ENCODE data around the gene POLR2I.
"Not testable (repeated sequence)": the region's sequence is repeated elsewhere in the genome, so short reads cannot be mapped to it uniquely, and the experiment has no call there.

The POLR2I gene

DNA sequence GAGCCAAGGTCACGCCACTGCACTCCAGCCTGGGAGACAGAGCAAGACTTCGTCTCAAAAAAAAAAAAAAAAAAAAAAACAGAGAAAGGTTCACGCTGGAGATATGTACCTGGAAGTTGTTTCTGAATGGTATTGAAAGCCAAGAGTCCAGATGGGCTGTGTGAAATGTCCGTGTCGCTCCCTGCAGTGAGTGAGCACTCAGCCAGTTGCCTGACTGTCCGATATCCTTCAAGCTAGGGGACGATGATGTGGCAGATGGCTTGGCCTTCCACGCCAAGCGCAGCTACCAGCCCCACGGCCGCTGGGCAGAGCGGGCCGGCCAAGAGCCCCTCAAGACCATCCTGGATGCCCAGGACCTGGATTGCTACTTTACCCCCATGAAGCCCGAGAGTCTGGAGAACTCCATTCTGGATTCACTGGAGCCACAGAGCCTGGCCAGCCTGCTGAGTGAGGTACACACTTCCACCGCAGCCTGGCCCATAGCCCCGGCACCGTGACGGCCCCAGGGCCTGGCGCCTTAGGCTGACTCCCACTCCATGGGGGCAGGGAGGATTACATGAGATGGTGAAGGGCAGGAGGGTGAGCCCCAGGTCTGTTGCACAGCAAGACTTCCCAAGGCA, 15.4 kb downstream of the POLR2I start:
- DNase-seq, result no peak

DNA sequence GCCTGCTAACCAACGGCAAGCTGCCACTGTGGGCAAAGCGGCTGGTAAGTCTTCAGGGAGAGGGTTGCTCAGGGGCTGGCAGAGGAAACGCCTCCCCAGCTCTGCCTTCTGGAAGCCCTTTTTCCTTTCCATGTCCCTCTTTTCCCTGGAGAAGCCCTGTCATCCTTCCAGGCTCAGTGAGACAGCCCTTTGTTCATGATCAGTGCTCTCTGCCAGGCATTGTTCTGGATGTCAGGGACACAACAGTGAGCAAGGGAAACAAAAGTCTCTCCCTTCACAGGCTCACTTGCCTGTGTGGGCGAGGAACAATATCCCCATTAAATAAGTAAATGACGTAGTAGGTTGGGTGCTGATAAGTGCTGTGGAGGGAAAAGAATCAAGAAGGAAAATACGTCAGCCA, 17.6 kb downstream of the POLR2I start:
- no peak for DNase-seq

DNA sequence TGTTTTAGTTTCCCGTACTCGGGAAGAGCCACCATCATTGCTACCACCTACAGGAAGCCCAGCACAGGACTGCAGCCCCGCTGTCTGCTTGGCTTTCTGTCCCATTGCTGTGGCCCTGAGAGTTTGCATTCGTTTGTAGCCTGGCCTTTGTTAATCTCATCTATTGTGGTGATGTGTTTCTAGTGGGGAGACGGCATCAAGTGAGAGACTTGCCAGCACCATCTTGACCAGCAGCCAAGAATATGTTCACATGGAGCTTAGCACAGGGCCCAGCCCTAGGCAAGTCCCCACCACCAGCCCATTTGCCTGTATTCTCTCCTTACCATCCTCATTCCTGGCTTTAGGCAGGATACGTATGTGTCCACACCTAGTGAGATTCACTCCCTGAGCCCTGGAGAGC, 21.0 kb downstream of the POLR2I start:
- no peak for DNase-seq

DNA sequence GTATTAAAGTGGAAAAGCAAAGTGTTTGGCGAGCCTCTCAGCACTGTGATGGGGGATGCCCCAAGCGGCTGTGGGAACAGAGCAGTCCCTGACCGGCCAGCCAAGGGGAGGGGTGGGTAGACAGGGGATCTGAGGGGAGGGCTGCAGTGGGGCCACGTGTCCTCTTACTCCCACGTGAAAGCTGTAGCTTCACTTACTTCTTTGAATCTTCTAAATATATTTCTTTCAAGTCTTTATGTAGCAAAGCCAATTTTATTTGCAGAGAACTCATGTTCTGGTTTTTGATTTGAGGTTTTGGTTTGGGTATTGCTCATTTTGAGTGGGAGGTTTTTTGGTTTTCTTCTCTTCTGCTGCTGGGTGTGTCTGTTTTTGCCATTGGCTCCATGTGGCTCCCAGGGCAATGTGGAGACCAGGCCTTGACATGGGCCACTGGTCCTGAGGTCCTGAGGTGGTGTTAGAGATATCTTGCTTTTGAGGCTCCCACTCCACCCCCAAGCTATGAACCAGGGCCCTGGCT, 21.5 kb downstream of the POLR2I start:
- no peak for DNase-seq

DNA sequence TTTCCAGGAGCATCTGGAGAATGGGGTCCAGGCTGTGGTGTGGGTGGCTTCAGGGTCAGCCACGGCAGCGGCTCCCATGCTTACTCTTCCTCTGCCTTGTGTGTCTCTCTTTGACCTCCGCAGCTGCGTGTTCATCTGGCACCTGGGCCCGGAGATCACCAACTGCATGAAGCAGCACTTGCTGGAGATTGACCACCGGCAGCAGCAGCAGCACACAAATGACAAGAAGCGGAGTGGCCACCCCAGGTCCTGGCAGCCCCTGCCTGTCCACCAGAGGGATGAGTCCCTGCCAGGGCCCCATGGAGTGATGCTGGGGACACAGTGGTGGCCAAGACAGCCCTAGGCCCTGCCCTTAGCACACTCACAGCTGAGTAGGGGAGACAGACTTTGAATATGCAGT, 22.1 kb downstream of the POLR2I start:
- DNase-seq, result no peak

DNA sequence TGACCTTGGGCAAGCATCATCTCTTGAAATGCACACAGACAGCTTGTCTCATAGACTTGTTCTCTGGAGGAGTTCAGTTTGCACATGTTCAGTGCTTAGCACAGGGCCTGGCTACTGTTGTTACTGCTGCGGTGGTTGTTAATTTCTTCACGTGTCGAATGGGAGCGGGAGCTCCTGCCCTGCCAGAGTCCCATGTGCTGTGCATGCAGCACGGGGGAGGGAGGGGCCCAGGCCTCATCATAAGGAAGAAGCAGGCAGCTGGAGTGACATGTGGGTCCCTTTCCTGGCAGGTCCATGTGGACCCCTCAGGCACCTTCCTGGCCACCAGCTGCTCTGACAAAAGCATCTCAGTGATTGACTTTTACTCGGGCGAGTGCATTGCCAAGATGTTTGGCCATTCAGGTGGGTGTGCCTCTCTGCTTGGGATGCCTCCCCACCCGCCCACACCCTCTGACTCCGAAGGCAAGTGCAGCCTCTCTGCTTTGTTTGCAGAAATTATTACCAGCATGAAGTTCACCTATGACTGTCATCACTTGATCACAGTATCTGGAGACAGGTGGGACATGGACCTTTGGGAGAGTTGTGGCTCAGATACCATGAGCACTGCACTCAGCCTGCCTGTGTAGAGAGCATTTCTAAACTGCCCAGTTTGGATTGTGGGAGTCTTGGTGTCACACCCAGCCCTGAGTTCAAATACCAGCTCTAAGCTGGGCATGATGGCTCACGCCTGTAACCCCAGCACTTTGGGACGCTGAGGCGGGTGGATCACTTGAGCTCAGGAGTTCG, 23.6 kb downstream of the POLR2I start:
- DNase-seq, result no peak

DNA sequence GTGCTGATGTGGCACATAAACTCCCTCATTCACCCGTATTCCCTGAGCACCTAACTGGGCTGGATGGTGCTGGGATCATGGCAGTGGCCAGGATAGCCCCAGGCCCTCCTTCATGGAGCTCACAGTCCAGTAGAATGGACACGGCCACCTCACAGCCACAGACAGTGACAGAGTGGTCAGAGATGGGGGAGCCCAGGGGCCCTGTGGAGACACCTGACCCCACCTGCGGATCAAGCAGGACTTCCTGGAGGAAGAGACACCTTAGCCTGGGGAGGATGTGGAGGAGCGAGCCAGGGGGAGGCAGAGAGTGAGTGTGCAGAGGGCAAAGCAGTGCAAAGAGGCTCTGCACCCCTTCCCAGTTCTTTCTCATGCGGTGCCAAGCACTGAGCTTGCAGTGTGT, 24.8 kb downstream of the POLR2I start:
- no peak for DNase-seq

DNA sequence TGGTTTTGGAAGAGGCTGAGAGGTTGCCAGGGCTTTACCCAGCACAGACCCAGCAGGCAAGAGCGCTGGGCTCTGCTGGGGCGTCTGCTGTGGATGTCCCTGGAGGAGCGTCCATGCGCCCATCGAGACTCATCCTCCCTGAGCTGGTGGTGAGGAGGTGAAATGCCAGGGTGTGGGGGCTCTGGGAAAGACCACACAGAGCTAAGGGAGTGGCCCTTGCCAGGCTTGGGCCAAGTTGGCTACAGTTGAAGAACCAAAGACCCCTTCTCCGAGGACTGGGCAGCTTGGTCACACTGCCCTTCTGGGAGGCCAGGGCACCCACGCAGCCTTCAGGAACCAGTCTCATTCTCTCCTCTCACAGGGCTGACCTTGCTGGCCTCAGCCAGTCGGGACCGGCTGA, 28.3 kb downstream of the POLR2I start:
- no peak for DNase-seq

DNA sequence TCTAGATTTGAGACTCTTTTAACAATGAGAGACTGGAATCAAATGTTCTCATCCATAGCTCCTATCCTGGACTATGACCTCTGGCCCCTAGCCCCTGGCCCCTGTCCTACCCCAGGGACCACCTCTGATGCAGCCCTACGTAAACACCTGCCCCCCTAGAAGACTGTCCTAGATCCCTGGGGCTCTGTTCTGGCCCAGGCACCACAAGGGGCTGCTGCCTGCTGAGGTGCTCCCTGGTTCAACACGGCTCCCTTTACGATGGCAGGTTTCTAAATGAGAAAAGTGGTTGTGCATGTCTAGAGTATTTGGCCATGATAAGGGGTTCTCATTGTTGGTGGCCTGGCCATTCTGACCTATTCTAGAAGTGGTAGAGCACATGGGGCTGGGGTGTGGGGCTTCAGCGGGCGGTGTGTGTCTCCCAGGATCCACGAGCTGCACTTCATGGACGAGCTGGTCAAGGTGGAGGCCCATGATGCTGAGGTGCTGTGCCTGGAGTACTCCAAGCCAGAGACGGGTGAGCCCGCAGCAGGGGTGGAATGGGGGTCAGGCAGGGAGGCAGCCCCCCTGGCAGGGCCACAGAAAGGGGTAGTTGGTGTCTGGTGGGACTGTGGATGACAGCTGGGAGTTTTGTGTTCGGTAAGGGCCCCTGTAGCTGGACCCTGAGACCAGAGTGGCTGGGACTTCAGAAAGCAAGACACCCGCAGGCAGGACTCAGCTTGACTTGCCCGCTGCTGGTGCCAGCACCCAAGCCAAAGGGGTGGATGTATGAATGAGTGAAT, 30.3 kb downstream of the POLR2I start:
- no peak for DNase-seq

DNA sequence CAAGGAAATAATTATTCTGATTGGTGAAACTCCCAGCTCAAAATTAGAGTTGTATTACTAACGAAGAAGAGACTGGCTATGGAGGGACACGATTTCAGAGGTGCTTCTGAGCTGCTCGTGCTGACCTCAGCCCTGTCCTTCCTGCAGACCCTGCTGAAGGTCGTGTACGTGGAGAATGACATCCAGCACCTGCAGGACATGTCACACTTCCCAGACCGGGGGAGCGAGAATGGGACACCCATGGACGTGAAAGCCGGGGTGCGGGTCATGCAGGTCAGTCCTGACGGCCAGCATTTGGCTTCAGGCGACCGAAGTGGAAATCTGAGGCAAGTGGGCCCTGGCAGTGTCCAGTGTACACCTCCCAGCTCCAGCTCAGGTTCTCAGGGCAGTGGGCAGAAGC, 31.8 kb downstream of the POLR2I start:
- DNase-seq, result no peak

DNA sequence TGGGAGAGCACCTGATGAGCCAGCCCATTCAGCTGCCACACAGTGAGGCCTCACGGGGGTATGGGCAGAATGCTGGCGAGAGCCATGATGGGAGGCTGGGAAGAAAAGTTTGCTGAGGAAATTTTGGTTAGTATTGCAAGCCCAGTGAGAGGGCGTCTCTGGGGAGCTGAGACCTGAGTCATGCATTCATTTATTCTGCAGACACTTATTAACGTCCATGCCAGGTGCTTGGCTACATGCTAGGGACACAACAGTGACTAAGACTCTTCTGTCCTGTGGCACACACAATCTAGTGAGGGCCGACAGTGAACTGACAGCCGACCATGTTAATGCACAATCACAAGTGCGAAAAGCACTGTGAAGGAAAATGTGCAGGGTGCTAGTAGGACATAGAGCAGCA, 32.8 kb downstream of the POLR2I start:
- no peak for DNase-seq

DNA sequence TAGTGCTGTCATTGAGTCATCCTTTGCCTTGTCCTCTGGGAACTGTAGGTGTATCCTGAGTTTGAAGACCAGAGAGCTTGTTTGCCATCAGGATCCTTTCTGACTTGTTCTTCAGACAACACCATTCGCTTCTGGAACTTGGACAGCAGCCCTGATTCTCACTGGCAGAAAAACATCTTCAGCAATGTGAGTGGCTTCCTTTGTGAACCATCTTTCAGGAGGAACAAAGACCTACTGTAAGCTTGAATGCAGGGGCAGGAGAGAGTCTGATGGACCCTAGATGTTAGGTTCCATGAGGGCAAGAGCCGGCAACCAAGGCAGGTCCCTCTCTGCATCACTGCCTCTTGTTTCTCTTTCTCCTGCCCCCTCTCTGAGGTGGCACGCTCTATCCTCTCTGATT, 33.3 kb downstream of the POLR2I start:
- no peak for DNase-seq

DNA sequence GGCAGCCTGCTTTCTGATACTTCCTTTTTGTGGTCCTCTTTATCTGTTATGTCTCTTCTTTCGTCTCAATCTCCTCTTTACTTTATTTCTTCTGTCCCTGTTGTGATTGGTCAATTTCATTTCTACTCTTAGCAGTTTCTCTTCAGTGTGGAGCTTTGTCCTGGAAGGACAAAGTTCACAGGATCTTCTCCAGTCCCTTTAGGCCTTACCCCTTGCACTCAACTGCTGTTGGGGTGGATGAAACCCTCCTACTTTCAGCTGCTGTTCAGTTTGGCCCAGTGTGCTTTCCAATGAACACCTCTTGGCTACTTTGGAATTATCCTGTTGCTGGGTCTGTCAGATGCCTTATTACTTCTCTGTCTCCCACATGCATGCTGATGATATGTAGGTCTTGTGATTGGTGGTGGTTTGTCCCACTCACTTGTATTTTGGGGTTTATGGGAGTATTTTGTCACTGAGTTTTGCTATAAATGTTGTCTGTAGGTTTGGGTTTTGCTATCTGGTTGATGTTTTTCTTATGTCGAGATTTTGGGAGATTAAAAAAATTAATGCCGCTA, 35.2 kb downstream of the POLR2I start:
- DNase-seq, result no peak

DNA sequence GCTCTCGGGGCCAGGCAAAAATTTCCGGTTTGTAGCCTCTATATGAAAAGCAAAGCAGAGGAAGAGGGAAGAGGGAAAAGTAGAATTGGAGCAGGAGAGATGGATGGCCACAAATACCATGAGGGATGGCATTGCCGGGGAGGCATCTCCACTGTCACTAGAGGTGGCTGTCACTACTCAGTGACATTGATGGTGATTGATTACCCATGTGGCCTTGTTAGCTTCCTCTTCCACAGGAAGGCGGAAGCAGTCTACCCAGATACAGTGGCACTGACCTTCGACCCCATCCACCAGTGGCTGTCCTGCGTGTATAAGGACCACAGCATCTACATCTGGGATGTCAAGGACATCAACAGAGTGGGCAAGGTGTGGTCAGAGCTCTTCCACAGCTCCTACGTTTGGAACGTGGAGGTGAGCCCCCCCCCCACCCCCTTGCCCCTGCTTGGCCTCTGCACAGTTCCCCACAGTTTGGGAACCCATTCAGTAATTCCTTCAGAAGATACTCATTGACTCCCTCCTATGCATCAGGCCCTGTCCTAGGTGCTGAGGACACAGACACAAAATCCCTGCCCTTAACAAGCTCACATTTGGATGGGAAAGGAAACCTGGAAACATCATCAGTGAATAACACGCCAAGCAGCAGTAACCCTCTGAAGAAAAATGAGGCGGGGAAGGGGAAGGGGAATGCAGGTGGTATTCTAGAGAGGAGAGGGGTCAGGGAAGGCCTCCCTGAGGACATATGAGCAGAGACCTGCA, 41.4 kb downstream of the POLR2I start:
- DNase-seq, result no peak

DNA sequence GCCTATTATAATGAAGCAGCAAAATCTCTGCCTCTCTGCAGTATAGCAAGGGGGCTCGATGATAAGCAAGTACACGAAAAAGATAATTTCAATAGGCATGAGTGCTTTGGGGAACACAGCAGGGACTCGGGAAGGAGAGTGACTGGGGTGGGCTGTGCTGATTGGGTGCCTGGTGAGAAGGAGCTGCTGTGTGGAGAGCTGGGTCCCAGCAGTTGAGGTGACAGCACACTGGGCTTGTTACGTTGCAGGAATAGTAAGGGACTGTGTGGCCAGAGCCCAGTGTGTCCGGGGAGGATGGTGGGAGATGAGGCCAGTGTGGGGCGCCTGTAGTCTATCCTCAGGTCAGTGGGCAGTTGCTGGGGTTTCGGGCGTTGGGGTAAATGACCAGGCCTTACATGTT, 42.6 kb downstream of the POLR2I start:
- DNase-seq, result no peak

DNA sequence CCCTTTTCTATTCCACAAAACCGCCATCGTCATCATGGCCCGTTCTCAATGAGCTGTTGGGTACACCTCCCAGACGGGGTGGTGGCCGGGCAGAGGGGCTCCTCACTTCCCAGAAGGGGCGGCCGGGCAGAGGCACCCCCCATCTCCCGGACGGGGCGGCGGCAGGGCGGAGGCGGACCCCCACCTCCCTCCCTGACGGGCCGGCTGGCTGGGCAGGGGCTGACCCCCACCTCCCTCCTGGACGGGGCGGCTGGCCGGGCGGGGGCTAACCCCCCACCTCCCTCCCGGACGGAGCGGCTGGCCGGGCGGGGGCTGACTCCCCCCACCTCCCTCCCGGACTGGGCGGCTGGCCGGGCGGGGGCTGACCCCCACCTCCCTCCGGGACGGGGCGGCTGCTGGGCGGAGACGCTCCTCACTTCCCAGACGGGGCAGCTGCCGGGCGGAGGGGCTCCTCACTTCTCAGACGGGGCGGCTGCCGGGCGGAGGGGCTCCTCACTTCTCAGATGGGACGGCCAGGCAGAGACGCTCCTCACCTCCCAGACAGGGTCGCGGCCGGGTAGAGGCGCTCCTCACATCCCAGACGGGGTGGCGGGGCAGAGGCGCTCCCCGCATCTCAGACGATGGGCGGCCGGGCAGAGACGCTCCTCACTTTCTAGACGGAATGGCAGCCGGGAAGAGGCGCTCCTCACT, 45.7 kb downstream of the POLR2I start:
- DNase-seq, result not testable (repeated sequence)

DNA sequence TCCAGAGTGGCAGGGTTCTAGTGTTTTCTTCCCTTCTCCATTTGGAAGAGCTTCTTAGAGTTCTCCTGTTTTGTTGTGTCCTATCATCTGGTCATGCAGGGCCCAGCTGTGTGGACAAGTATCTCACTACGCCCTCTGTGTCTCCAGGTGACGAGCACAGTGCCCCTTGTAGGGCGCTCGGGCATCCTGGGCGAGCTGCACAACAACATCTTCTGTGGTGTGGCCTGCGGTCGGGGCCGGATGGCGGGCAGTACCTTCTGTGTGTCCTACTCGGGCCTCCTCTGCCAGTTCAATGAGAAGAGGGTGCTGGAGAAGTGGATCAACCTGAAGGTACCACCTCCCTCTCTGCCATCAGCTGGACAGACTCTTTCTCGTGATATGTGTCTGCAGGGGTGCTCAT, 47.0 kb downstream of the POLR2I start:
- DNase-seq, result no peak

DNA sequence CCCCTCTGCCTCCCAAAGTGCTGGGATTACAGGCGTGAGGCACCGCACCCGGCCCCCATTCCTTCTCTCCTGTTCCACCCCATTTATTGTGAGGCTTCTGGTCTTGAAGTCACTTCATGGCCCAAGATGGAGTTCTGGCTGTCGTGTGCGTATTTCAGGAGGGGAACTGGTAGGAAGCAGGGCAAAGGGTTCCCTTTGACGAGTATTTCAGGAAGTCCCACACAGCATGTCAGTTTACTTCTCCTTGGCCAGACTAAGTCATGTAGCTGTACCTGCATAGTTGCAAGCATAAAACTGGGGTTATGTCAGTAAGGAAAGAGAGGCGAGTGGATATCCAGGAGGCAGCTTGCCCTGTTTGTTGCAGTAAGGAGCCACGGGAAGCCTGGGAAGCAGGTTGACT, 49.8 kb downstream of the POLR2I start:
- DNase-seq, result no peak
